Panc1 (cell line): Measurements from ENCODE around the gene GALNT15. TPM values are rescaled to one million over a fixed set of nuclear protein-coding genes. Genes with fewer than 3 reads are reported as not detected.

ENCODE experiments used
- ATAC-seq: fragments of 200-7000 bp; cut with Tn5 transposase; 2 replicates; pipeline ENCODE4 v1.9.1; 2020; ENCODE audit warnings: mild to moderate bottlenecking, moderate library complexity
- BruUV-seq: library from RNA; stranded (reverse); fragments of 400-500 nt; replicated peaks from 2 replicates; lab custom pipeline; 2021; lab: Mats Ljungman, UMichigan
- CTCF ChIA-PET: fragments of 300-600 bp; sonication (Branson Sonifier 250); formaldehyde crosslinking; loops from one replicate; lab custom pipeline; 2022; ENCODE audit warnings: antibody characterized with exemption; lab: Charles Lee
- POLR2A ChIA-PET: fragments of 300-600 bp; sonication (Branson Sonifier 250); formaldehyde crosslinking; loops from one replicate; lab custom pipeline; 2022; ENCODE audit warnings: antibody characterized with exemption; lab: Charles Lee
- DNase-seq: peaks from one replicate; pipeline ENCODE4 v3.0.0-alpha.2; 2010; ENCODE audit warnings: low read depth, low spot score
- H3K27ac ChIP-seq: 2 replicates; pipeline ENCODE4 v1.5.1; 2011; ENCODE audit warnings: mild to moderate bottlenecking, low read length, inconsistent platforms
- H3K27me3 ChIP-seq: fragments of 200-500 bp; sonication (Bioruptor generic); 2 replicates; pipeline ENCODE4 v1.6.0; 2014; ENCODE audit warnings: low read length, inconsistent platforms; ENCODE audit not compliant: control insufficient read depth, insufficient read depth
- H3K36me3 ChIP-seq: fragments of 200-500 bp; sonication (Bioruptor generic); 2 replicates; pipeline ENCODE4 v1.5.1; 2014; ENCODE audit warnings: inconsistent platforms, mild to moderate bottlenecking, low read length, moderate library complexity; ENCODE audit not compliant: control insufficient read depth, insufficient read depth
- H3K4me1 ChIP-seq: 2 replicates; pipeline ENCODE4 v1.5.1; 2011; ENCODE audit warnings: inconsistent platforms, mild to moderate bottlenecking, low read length, moderate library complexity; ENCODE audit not compliant: control insufficient read depth, insufficient read depth
- H3K4me3 ChIP-seq, 2 experiments: 2 replicates each; pipeline ENCODE4 v1.5.1; 2011 to 2012; ENCODE audit warnings: low read depth in 2 of 2, low read length in 2 of 2, mild to moderate bottlenecking in 2 of 2, inconsistent platforms in 1 of 2, moderate library complexity in 1 of 2
- H3K9me3 ChIP-seq: fragments of 200-500 bp; sonication (Bioruptor generic); 2 replicates; pipeline ENCODE4 v1.5.1; 2014; ENCODE audit warnings: low read depth, mild to moderate bottlenecking, inconsistent platforms, low read length, moderate library complexity; ENCODE audit not compliant: control insufficient read depth, insufficient read depth
- CTCF ChIP-seq: fragments of 450-650 bp; IDR thresholded peaks from 2 replicates; pipeline ENCODE4 v1.5.1; 2017; ENCODE audit warnings: mild to moderate bottlenecking
- POLR2AphosphoS5 ChIP-seq: IDR thresholded peaks from 2 replicates; pipeline ENCODE4 v1.6.1; 2012; ENCODE audit warnings: mild to moderate bottlenecking, low read depth, low read length, moderate library complexity
- REST ChIP-seq, 2 experiments: IDR thresholded peaks; 2 replicates each; pipeline ENCODE4 v1.6.1; 2011 to 2012; ENCODE audit warnings: low read depth in 2 of 2, control low read depth in 1 of 2, low read length in 1 of 2, mild to moderate bottlenecking in 1 of 2, moderate library complexity in 1 of 2; ENCODE audit not compliant: insufficient read depth in 1 of 2
- SIN3A ChIP-seq: IDR thresholded peaks from 2 replicates; pipeline ENCODE4 v1.6.1; 2012; ENCODE audit warnings: low read depth, mild to moderate bottlenecking, low read length, moderate library complexity, borderline replicate concordance; ENCODE audit not compliant: insufficient read depth
- TCF7L2 ChIP-seq: IDR thresholded peaks from 2 replicates; pipeline ENCODE4 v1.6.1; 2011; ENCODE audit warnings: mild to moderate bottlenecking, low read depth, low read length, inconsistent platforms
- in situ Hi-C: cut with HindIII; loops from 2 replicates; pipeline ENCODE4 v1.10.0; 2016; ENCODE audit warnings: low sequenced_read_pairs, low pct_unique_long_range_greater_than_20kb
- intact Hi-C: fragments of 100-400 bp; cut with micrococcal nuclease; formaldehyde crosslinking; loops from one replicate; pipeline ENCODE4 v1.10.0; 2022; ENCODE audit not compliant: unreplicated experiment
- total RNA-seq: library from RNA; stranded (reverse); gene quantifications from one replicate; pipeline ENCODE4 v1.2.1, GENCODE V29; 2021; ENCODE audit not compliant: unreplicated experiment

The GALNT15 gene
- total RNA-seq, 1 experiment from 2014 or later: 0.10 TPM

GRCh38 chr3:16178628-16178988 is 4.1 kb downstream of the GALNT15 start:
- DNase-seq (no peak), ATAC-seq (no peak)
- H3K4me1 ChIP-seq: peaks cover 12% of the 10 kb centered on the region
- BruUV-seq: no TSS peak
- CTCF ChIA-PET: interaction anchor here (0.7 to 0.9 kb wide), 2 partner anchors 129 to 131 kb away, joined by 3 to 4 read pairs; no protein-coding TSS in a partner anchor
- POLR2A ChIA-PET: interaction anchor here (0.6 kb wide), 1 partner anchor 118 kb away, joined by 8 read pairs; no protein-coding TSS in a partner anchor
- intact Hi-C loops (loop anchor here (1.0 to 10.0 kb wide), 2 partner anchors 130 to 364 kb away; no protein-coding TSS in a partner anchor), in situ Hi-C loops (no loop called here)
- H3K27ac ChIP-seq: peak overlapping the region; percentile 11; the same call in 1 of the 2 replicates
- H3K4me3 ChIP-seq: no peak overlapping the region
- no peak for TF ChIP-seq TCF7L2
- peak; percentile 53 for TF ChIP-seq CTCF
- no peaks in the 10 kb centered on the region for H3K27me3 ChIP-seq
- no peaks in the 10 kb centered on the region for H3K9me3 ChIP-seq
- H3K36me3 ChIP-seq: no peaks in the 10 kb centered on the region

GRCh38 chr3:16179261-16179660 is 4.8 kb downstream of the GALNT15 start:
- TF ChIP-seq CTCF (no peak), SIN3A (no peak), POLR2AphosphoS5 (no peak), TCF7L2 (no peak), REST (IDR thresholded peaks at IDR 0.05; ENCODE audit: insufficient read depth in 1 of 2, low read depth in 2 of 2, low read length in 1 of 2) (no peak)
- CTCF ChIA-PET: no interaction called here

More at GRCh38 chr3:16179261-16179660, 4.8 kb downstream of the GALNT15 start:
- ATAC-seq (no peak), DNase-seq (no peak)
- intact Hi-C loops: loop anchor here (10.0 kb wide), 1 partner anchor 364 kb away; no protein-coding TSS in a partner anchor
- Histone ChIP-seq H3K36me3 (no peaks in the 10 kb centered on the region), H3K4me3 (no peak overlapping the region), H3K9me3 (no peaks in the 10 kb centered on the region), H3K4me1 (peaks cover 12% of the 10 kb centered on the region), H3K27ac (peak overlapping the region; percentile 35; the same call in 1 of the 2 replicates), H3K27me3 (no peaks in the 10 kb centered on the region)
- POLR2A ChIA-PET: no interaction called here
- in situ Hi-C loops: no loop called here
- BruUV-seq: no TSS peak
